Tibial nerve (tissue), 3 donors: ENCODE results near the gene GLS.

ENCODE experiments used
- CTCF ChIP-seq, 5 experiments: fragments of 200-600 bp in 3 of 5; fragments of 450-650 bp in 2 of 5; sonication (generic) in 3 of 5; IDR thresholded peaks; one replicate each; pipeline ENCODE4 v1.5.1; 2016 to 2019; ENCODE audit warnings: antibody characterized with exemption in 5 of 5, mild to moderate bottlenecking in 3 of 5, moderate library complexity in 2 of 5
- POLR2A ChIP-seq, 2 donors: fragments of 450-650 bp; IDR thresholded peaks; one replicate each; pipeline ENCODE4 v1.6.1; 2017; ENCODE audit warnings: antibody characterized with exemption in 2 of 2, mild to moderate bottlenecking in 2 of 2, moderate library complexity in 2 of 2

GRCh38 chr2:190943706-190944105 is 63.1 kb downstream of the GLS start:
- no peak for TF ChIP-seq CTCF (IDR thresholded peaks at IDR 0.05)
- no peak for TF ChIP-seq POLR2A (IDR thresholded peaks at IDR 0.05)
